K562 (cell line): ENCODE measurements around the gene PXK. TPM values are rescaled to one million over a fixed set of nuclear protein-coding genes. Genes with fewer than 3 reads are reported as not detected.

Experiments
- ATAC-seq: fragments of 200-7000 bp; cut with Tn5 transposase; 3 replicates; pipeline ENCODE4 v1.9.1; 2020; ENCODE audit warnings: moderate library complexity
- BruUV-seq: library from RNA; stranded (reverse); fragments of 400-500 nt; replicated peaks from 2 replicates; lab custom pipeline; 2021; lab: Mats Ljungman, UMichigan
- CTCF ChIA-PET: fragments of 300-600 bp; formaldehyde crosslinking; extraction: SDS; loops from one replicate; lab custom pipeline; 2021; ENCODE audit warnings: low intra/inter-chr PET ratio; lab: Yijun Ruan, JAX
- POLR2A ChIA-PET: fragments of 300-600, 350-650 bp; sonication (Branson Sonifier 250); formaldehyde crosslinking; extraction: SDS; loops from one replicate; lab custom pipeline; 2021; ENCODE audit warnings: antibody characterized with exemption, inconsistent platforms; lab: Yijun Ruan, JAX
- DNase-seq, 4 experiments: peaks; one replicate each; pipeline versions ENCODE4 v3.0.0 to v3.0.0-alpha.2; 2011 to 2018; ENCODE audit warnings: low spot score in 3 of 4, mixed read lengths in 3 of 4; ENCODE audit errors: extremely low read depth in 1 of 4
- FAIRE-seq: peaks from 2 replicates; lab custom pipeline; 2011; peaks lifted over from hg19 to GRCh38; lab: Jason Lieb, UNC
- H2AFZ ChIP-seq: 2 replicates; pipeline ENCODE4 v1.6.0; 2011; ENCODE audit warnings: low read depth, low read length, control low read depth, inconsistent platforms
- H3K27ac ChIP-seq: fragments of 200-600 bp; 3 replicates; pipeline ENCODE4 v1.8.0; 2011; ENCODE audit warnings: low read depth, mild to moderate bottlenecking, control low read depth, inconsistent platforms, low read length, moderate library complexity, mixed read lengths; ENCODE audit errors: extremely low read depth
- H3K27me3 ChIP-seq, 2 experiments: fragments of 300-600 bp in 1 of 2; 2 replicates in 1 of 2; 3 replicates in 1 of 2; pipeline versions ENCODE4 v1.6.0 to v1.8.0; 2011; ENCODE audit warnings: inconsistent platforms in 2 of 2, low read length in 2 of 2, mild to moderate bottlenecking in 1 of 2, mixed read lengths in 1 of 2, moderate library complexity in 1 of 2; ENCODE audit not compliant: control insufficient read depth in 2 of 2, insufficient read depth in 2 of 2
- H3K36me3 ChIP-seq: fragments of 300-600 bp; 3 replicates; pipeline ENCODE4 v1.8.0; 2011; ENCODE audit warnings: mild to moderate bottlenecking, low read length, inconsistent platforms; ENCODE audit not compliant: control insufficient read depth, insufficient read depth
- H3K4me1 ChIP-seq, 2 experiments: fragments of 200-600 bp in 1 of 2; replicated peaks in 1 of 2; 2 replicates in 1 of 2; 3 replicates in 1 of 2; pipeline versions ENCODE4 v1.5.1 to v1.8.0; 2011; ENCODE audit warnings: inconsistent platforms in 2 of 2, low read length in 2 of 2, mild to moderate bottlenecking in 1 of 2, mixed read lengths in 1 of 2, moderate library complexity in 1 of 2; ENCODE audit not compliant: control insufficient read depth in 2 of 2, insufficient read depth in 2 of 2
- H3K4me2 ChIP-seq: 2 replicates; pipeline ENCODE4 v1.6.1; 2011; ENCODE audit warnings: low read length, control low read depth, inconsistent platforms, mixed read lengths; ENCODE audit not compliant: insufficient read depth
- H3K4me3 ChIP-seq: fragments of 200-600 bp; sonication (generic), shearing (Covaris generic); 2 replicates; pipeline ENCODE4 v1.5.1; 2016; ENCODE audit warnings: control low read depth, inconsistent platforms
- H3K79me2 ChIP-seq: fragments of 200-600 bp; 3 replicates; pipeline ENCODE4 v1.8.0; 2011; ENCODE audit warnings: low read length, inconsistent platforms; ENCODE audit not compliant: control insufficient read depth, insufficient read depth
- H3K9ac ChIP-seq, 2 experiments: 2 replicates each; pipeline versions ENCODE4 v1.6.0 to v1.6.1; 2011; ENCODE audit warnings: low read depth in 2 of 2, low read length in 2 of 2, control low read depth in 1 of 2, inconsistent platforms in 1 of 2, mild to moderate bottlenecking in 1 of 2, mixed read lengths in 1 of 2; ENCODE audit not compliant: insufficient read depth in 1 of 2
- H3K9me1 ChIP-seq: one replicate; pipeline ENCODE4 v1.6.0; 2011; ENCODE audit warnings: inconsistent platforms, mild to moderate bottlenecking, low read length, moderate library complexity; ENCODE audit not compliant: control insufficient read depth, insufficient read depth
- H3K9me3 ChIP-seq: replicated peaks from 2 replicates; pipeline ENCODE4 v1.5.1; 2011; ENCODE audit warnings: low read depth, low read length, inconsistent platforms; ENCODE audit not compliant: control insufficient read depth, insufficient read depth
- H4K20me1 ChIP-seq: replicated peaks from 2 replicates; pipeline ENCODE4 v1.6.1; 2011; ENCODE audit warnings: low read length, inconsistent platforms, mixed read lengths; ENCODE audit not compliant: control insufficient read depth, insufficient read depth
- ATF6 ChIP-seq: sonication (generic); formaldehyde crosslinking; IDR thresholded peaks from 2 replicates; pipeline ENCODE4 v1.4.0; 2020; ENCODE audit warnings: mild to moderate bottlenecking, missing genetic modification reagents
- CBX1 ChIP-seq: sonication (generic); IDR thresholded peaks from 2 replicates; pipeline ENCODE4 v1.6.1; 2016; ENCODE audit warnings: antibody characterized with exemption, low read depth, mild to moderate bottlenecking
- HIVEP1 ChIP-seq: fragments of 250-450 bp; sonication (Bioruptor Pico); IDR thresholded peaks from 2 replicates; pipeline ENCODE4 v1.4.0; 2020; ENCODE audit warnings: mild to moderate bottlenecking
- PRPF4 ChIP-seq: fragments of 200-400 bp; formaldehyde crosslinking; IDR thresholded peaks from one replicate; pipeline ENCODE4 v1.6.1; 2017; ENCODE audit warnings: low read length, low read depth, mild to moderate bottlenecking; ENCODE audit not compliant: insufficient read depth, poor library complexity, severe bottlenecking
- SLC30A9 ChIP-seq: fragments of 250-450 bp; sonication (Bioruptor Pico); IDR thresholded peaks from 2 replicates; pipeline ENCODE4 v1.8.0; 2022; ENCODE audit warnings: mild to moderate bottlenecking, moderate library complexity
- THRB ChIP-seq: fragments of 450-650 bp; formaldehyde crosslinking; conservative IDR thresholded peaks from 2 replicates; pipeline ENCODE4 v1.4.0; 2022; ENCODE audit warnings: mild to moderate bottlenecking, missing genetic modification characterization
- TSHZ1 ChIP-seq: fragments of 250-450 bp; sonication (Bioruptor Pico); IDR thresholded peaks from 2 replicates; pipeline ENCODE4 v1.4.0; 2020; ENCODE audit warnings: mild to moderate bottlenecking, moderate library complexity
- XRCC4 ChIP-seq: IDR thresholded peaks from one replicate; pipeline ENCODE4 v1.6.1; 2011; ENCODE audit not compliant: insufficient read depth, insufficient read length; ENCODE audit errors: extremely low read depth
- WGBS: fragments of 100-300 bp; shearing (Covaris generic); methylation state at CpG from one replicate; pipeline ENCODE4 v1.1.6; 2016; ENCODE audit warnings: low coverage, mixed read lengths; ENCODE audit not compliant: insufficient coverage; ENCODE audit errors: missing lambda C conversion rate; 5-methylcytosine and 5-hydroxymethylcytosine counted together
- in situ Hi-C: fragments of 300-500 bp; cut with MboI; formaldehyde crosslinking; loops from 4 replicates; pipeline ENCODE4 v1.15.0; 2018; ENCODE audit warnings: inconsistent platforms, mixed read lengths
- intact Hi-C: fragments of 100-400 bp; cut with micrococcal nuclease; formaldehyde crosslinking; loops from 2 replicates; pipeline ENCODE4 v1.14.2; 2022
- polyA plus RNA-seq, 8 experiments: library from polyadenylated mRNA; depleted of rRNA in 4 of 8; stranded (reverse) in 5 of 8; unstranded in 3 of 8; fragments of >200 nt; fragmentation: Nextera tagmentation in 2 of 8; fragmentation: Illumina TruSeq in 1 of 8; extraction: Ambion mirVana in 2 of 8; extraction: Trizol in 1 of 8; gene quantifications; 2 replicates each; pipeline versions ENCODE4 v1.2.1 to v1.2.3, GENCODE V29; 2011 to 2014; ENCODE audit warnings: inconsistent platforms in 1 of 8, missing spikeins in 1 of 8
- total RNA-seq, 7 experiments: library from RNA; depleted of rRNA in 6 of 7; stranded (reverse); fragments of >200 nt in 6 of 7; fragmentation: Illumina TruSeq in 2 of 7; extraction: Trizol in 2 of 7; gene quantifications; 2 replicates each; pipeline versions ENCODE4 v1.2.1 to v1.2.3, GENCODE V29; 2011 to 2021; ENCODE audit warnings: low replicate concordance in 1 of 7

The PXK gene
- total and polyA plus RNA-seq, 9 of the 15 experiments (the other 6 are each of a cell fraction or from before 2014, with no cell fraction given): 3.3 to 19.9 (median 11.3) TPM

DNA sequence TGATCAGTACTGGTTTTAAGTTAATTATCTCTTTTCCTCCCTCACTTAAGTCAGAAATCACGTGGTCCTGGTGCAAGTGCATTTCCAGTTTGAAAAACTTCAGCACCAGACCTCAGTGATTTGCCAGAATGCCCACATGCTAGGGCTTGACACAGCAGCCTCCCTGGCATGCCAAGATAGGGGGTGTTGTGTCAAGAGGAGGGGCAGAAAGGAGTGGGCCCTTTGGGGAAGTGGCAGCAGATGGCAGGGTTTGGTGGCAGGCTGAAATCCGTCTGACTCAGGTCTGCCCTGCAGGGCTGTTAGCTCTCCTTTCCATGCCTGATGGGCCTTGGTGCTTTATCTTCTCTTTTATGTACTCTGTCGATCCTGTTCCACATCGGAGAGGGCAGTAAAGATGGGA, 23.4 kb downstream of the PXK start:
- Histone ChIP-seq H3K4me2 (no peak overlapping the region), H3K27ac (no peak overlapping the region), H3K79me2 (no peaks in the 10 kb centered on the region; the same call in 2 of the 3 replicates), H2AFZ (no peak overlapping the region), H3K9ac (peak overlapping the region in 1 of 2 experiments; percentile 35; a peak in 1 of 4 replicates), H3K9me3 (no peaks in the 10 kb centered on the region), H3K9me1 (no peaks in the 10 kb centered on the region), H4K20me1 (no peaks in the 10 kb centered on the region; the same call in 1 of the 2 replicates)
- intact Hi-C loops: no loop called here
- no peak for FAIRE-seq
- TF ChIP-seq THRB (no peak), CBX1 (no peak), PRPF4 (no peak), TSHZ1 (no peak), ATF6 (CRISPR knock-in tag) (no peak), XRCC4 (no peak), HIVEP1 (no peak), SLC30A9 (CRISPR knock-in tag) (no peak)
- TF ChIP-seq, all 486 proteins: peak for 0
- Histone ChIP-seq H3K36me3 (no peaks in the 10 kb centered on the region), H3K4me1 (peaks cover 0 to 6% of the 10 kb centered on the region in 2 experiments; a peak in 2 of 5 replicates), H3K4me3 (no peak overlapping the region), H3K27me3 (no peaks in the 10 kb centered on the region)
- BruUV-seq: no TSS peak
- ChIA-PET CTCF (no interaction called here), POLR2A (no interaction called here)
- in situ Hi-C loops: no loop called here
- ATAC-seq: no peak
- DNase-seq: no peak
- WGBS: 50% methylated on average over 4 of the region's 4 CpGs
